Endothelial cell (in vitro differentiated cells): Measurements from ENCODE around the gene SFTPB. TPM values are rescaled to one million over a fixed set of nuclear protein-coding genes. Genes with fewer than 3 reads are reported as not detected.

ENCODE experiments used
- DNase-seq: peaks from one replicate; pipeline ENCODE4 v3.0.0; 2021; ENCODE audit warnings: low spot score
- H3K27ac Mint-ChIP-seq: one replicate; pipeline ENCODE4 v1.8.0; 2021; ENCODE audit warnings: mixed read lengths, inconsistent platforms; ENCODE audit not compliant: unreplicated experiment
- H3K27me3 Mint-ChIP-seq: one replicate; pipeline ENCODE4 v1.8.0; 2021; ENCODE audit warnings: mild to moderate bottlenecking, moderate library complexity, mixed read lengths, inconsistent platforms; ENCODE audit not compliant: unreplicated experiment
- H3K36me3 Mint-ChIP-seq: one replicate; pipeline ENCODE4 v1.8.0; 2021; ENCODE audit warnings: mild to moderate bottlenecking, low read depth, mixed read lengths, inconsistent platforms; ENCODE audit not compliant: unreplicated experiment
- H3K4me1 Mint-ChIP-seq: one replicate; pipeline ENCODE4 v1.8.0; 2021; ENCODE audit warnings: mild to moderate bottlenecking, mixed read lengths, inconsistent platforms; ENCODE audit not compliant: unreplicated experiment
- H3K4me3 Mint-ChIP-seq: one replicate; pipeline ENCODE4 v1.8.0; 2021; ENCODE audit warnings: mild to moderate bottlenecking, mixed read lengths, inconsistent platforms; ENCODE audit not compliant: unreplicated experiment
- H3K9me3 Mint-ChIP-seq: one replicate; pipeline ENCODE4 v1.8.0; 2021; ENCODE audit warnings: mixed read lengths, inconsistent platforms; ENCODE audit not compliant: unreplicated experiment
- total RNA-seq: library from RNA; stranded (reverse); fragmentation: NEBNext Ultra II Directional; extraction: Animal tissue kit (Norgen Biotek cat#: 25700); gene quantifications from one replicate; pipeline ENCODE4 v1.2.1, GENCODE V29; 2021; ENCODE audit not compliant: unreplicated experiment
- TF ChIP-seq, protein P1 (sequence below): fragments of 200-600 bp; sonication (generic); IDR thresholded peaks from one replicate; pipeline ENCODE4 v1.5.0; 2021; ENCODE audit warnings: antibody characterized with exemption; ENCODE audit not compliant: unreplicated experiment

SFTPB gene
- total RNA-seq, 1 donor from 2014 or later = not detected

DNA sequence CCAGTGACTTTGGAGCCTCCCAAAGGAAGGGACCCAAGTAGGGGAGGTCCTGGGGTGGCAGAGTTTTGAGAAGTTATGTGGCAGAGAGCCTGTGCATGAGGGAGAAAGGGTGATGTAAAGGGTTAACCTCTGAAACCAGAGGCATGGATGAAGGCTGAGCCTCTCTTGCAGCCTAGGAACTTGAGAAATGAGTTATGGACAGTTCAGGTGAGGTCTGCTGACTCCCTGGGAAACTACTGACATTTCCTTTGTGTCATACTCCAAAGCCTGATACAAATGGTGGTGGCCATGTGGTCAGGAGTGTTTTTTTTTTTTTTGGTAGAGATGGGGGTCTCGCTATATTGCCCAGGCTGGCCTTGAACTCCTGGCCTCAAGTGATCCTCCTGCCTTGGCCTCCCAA lies 13.8 kb upstream of the SFTPB start:
- no peaks in the 10 kb centered on the region for H3K9me3 Mint-ChIP-seq
- no peak overlapping the region for H3K27ac Mint-ChIP-seq
- TF ChIP-seq, protein P1, sequence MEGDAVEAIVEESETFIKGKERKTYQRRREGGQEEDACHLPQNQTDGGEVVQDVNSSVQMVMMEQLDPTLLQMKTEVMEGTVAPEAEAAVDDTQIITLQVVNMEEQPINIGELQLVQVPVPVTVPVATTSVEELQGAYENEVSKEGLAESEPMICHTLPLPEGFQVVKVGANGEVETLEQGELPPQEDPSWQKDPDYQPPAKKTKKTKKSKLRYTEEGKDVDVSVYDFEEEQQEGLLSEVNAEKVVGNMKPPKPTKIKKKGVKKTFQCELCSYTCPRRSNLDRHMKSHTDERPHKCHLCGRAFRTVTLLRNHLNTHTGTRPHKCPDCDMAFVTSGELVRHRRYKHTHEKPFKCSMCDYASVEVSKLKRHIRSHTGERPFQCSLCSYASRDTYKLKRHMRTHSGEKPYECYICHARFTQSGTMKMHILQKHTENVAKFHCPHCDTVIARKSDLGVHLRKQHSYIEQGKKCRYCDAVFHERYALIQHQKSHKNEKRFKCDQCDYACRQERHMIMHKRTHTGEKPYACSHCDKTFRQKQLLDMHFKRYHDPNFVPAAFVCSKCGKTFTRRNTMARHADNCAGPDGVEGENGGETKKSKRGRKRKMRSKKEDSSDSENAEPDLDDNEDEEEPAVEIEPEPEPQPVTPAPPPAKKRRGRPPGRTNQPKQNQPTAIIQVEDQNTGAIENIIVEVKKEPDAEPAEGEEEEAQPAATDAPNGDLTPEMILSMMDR = no peak
- no peaks in the 10 kb centered on the region for H3K4me1 Mint-ChIP-seq
- no peak overlapping the region for H3K4me3 Mint-ChIP-seq
- H3K27me3 Mint-ChIP-seq = no peaks in the 10 kb centered on the region
- DNase-seq = no peak
- no peaks in the 10 kb centered on the region for H3K36me3 Mint-ChIP-seq

DNA sequence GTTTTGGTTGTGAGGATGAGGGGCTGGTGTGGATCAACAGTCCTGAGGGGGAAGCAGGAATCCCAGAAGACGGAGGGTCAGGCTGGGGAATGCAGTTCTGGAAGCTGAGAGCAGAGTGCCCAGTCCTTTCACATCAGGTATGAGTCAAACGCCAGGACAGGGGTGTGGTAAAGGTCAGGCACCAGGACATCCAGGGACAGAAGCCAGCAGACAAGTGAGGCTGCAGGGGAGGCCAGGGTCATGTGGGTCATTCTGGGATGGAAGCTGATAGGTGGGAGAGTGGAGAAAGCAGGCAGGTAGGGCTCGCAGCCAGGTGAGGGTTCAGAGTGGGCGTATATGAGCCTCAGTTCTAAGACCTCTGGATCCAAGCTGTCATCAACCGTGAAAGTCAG lies 13.4 kb upstream of the SFTPB start:
- Mint-ChIP-seq H3K27me3 (no peaks in the 10 kb centered on the region), H3K27ac (no peak overlapping the region), H3K4me1 (no peaks in the 10 kb centered on the region), H3K9me3 (no peaks in the 10 kb centered on the region), H3K36me3 (no peaks in the 10 kb centered on the region), H3K4me3 (no peak overlapping the region)
- no peak for DNase-seq
- TF ChIP-seq, protein P1 = no peak

DNA sequence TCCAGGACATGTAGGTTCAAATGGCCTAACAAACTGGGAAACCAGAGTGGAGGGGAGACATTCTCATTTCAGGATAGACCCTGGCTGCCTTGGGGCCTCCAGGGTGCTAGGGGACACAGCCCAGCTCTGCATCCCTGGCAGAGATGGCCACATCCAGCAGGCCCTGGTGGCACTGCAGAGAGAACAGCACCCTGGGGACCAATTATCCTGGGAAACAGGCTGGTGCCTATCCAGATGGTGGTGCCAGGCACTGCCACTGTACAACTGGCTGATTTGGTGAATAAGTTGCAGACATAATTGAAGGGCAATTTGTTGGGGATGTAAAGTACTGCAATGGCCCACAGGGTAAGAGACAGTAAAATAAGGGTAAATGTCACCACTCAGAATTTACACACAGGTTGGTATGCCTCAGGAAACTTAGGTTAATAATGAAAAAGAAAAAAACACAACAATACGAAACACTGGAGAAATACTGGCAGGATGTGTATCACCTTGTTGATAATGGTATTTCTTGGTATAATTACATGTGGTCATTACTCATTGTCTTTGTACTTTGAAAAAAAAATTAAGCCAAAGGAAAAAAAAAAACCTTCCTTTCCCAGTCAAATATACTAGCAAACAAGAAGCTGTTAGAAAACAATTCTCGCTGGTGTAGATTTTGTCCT lies 12.8 kb upstream of the SFTPB start:
- no peak overlapping the region for H3K27ac Mint-ChIP-seq
- H3K36me3 Mint-ChIP-seq = no peaks in the 10 kb centered on the region
- H3K9me3 Mint-ChIP-seq = no peaks in the 10 kb centered on the region
- DNase-seq = no peak
- H3K27me3 Mint-ChIP-seq = no peaks in the 10 kb centered on the region
- TF ChIP-seq, protein P1 = no peak
- H3K4me1 Mint-ChIP-seq = no peaks in the 10 kb centered on the region
- no peak overlapping the region for H3K4me3 Mint-ChIP-seq

DNA sequence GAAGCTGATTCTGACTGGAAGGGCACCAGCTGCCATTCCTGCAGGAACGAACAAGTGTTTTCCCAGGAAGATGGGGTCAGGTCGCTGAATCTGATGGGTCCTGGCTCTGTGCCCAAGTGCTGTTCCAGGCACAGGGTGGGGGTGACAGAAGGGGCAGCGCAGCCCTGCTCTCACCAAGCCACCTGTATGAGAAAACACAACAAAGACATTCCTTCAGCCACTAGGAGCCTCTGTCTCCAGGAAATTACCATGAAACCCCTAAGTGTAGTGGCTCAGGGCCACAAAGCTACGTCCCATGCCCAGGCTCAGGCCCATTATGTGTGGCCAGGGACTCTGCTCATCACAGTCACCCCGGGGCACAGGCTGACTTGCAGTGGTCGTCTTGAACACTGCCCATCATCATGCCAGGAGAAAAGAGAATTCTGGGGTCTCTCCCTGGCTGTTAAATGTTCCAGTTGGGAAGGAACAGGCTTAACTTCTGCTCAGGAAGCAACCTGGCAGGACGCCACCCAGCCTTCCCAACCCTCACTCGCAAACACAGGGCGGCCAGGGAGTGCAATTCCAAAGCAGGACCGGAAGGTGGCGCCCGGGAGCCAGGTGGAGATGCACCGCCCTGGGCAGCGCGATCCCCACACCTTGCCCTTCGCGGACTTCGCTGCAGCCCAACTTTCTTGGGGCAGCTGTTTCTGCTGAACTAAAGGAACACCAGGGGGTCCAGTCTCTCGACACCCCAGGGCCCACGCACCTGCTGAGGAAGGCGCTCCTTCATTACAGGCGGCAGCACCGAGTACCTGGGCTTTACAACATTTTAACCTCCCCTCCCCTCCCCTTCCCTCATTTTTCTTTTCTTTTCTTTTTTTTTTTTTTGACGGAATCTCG lies 11.0 kb upstream of the SFTPB start:
- Mint-ChIP-seq H3K4me3 (no peak overlapping the region), H3K4me1 (peaks cover 10% of the 10 kb centered on the region), H3K36me3 (no peaks in the 10 kb centered on the region), H3K27ac (no peak overlapping the region), H3K9me3 (no peaks in the 10 kb centered on the region), H3K27me3 (no peaks in the 10 kb centered on the region)
- peak; percentile 86 for DNase-seq
- TF ChIP-seq, protein P1 = peak; percentile 96

DNA sequence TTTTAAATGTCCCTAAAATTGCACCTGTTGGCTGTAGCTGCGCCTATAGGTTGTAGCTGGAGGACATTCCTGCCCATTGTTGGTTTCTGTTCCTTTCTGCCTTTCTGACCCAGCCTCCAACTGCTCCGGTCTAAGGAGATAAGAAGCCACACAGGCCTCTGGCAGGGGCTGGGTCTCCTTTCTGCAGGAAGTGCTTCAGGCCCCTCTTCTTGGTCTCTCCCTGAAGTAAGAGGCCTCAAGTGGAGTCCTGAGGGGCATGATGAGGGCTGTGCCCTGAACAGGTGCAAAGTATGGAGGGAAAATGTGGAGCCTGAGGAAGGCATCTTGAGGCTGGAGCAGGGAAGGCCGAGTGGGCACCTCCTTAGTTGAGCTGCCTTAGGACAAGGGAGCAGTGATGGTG lies 10.4 kb upstream of the SFTPB start:
- Mint-ChIP-seq H3K36me3 (no peaks in the 10 kb centered on the region), H3K4me1 (peaks cover 13% of the 10 kb centered on the region), H3K27me3 (no peaks in the 10 kb centered on the region), H3K4me3 (no peak overlapping the region), H3K27ac (no peak overlapping the region), H3K9me3 (no peaks in the 10 kb centered on the region)
- TF ChIP-seq, protein P1 = no peak
- DNase-seq = no peak
